GM21390 (cell line): ENCODE data around the gene MARK1.
A peak's percentile ranks its signal among the peaks of the same experiment; 100 is the strongest.

ENCODE experiments used
- ATAC-seq: cut with Tn5 transposase; IDR thresholded peaks from one replicate; pipeline ENCODE4 v1.9.1; 2021; ENCODE audit not compliant: unreplicated experiment

The MARK1 gene

GRCh38 chr1:220687809-220688208 is 159.9 kb downstream of the MARK1 start:
- ATAC-seq, result no peak

- ATAC-seq, result no peak
Observed at GRCh38 chr1:220689666-220690065, 161.7 kb downstream of the MARK1 start.

GRCh38 chr1:220690140-220691052 is 162.5 kb downstream of the MARK1 start, which contains the start of gene C1orf115:
Gene C1orf115, plus strand, starts transcription at chr1:220690363. Its CDS starts 40 bp downstream, at chr1:220690403.
- peak; percentile 98 for ATAC-seq

- no peak for ATAC-seq
Observed at GRCh38 chr1:220691053-220691684, 163.2 kb downstream of the MARK1 start.

GRCh38 chr1:220692436-220693228 is 164.7 kb downstream of the MARK1 start:
- ATAC-seq, result no peak

GRCh38 chr1:220694866-220695382 is 167.0 kb downstream of the MARK1 start:
- no peak for ATAC-seq

- no peak for ATAC-seq
Observed at GRCh38 chr1:220695426-220695825, 167.5 kb downstream of the MARK1 start.

GRCh38 chr1:220696226-220696862 is 168.4 kb downstream of the MARK1 start:
- ATAC-seq, result no peak

GRCh38 chr1:220696863-220697231 is 168.9 kb downstream of the MARK1 start:
- ATAC-seq, result no peak

GRCh38 chr1:220697326-220697725 is 169.4 kb downstream of the MARK1 start:
- ATAC-seq, result no peak

GRCh38 chr1:220698607-220699016 is 170.7 kb downstream of the MARK1 start:
- no peak for ATAC-seq

GRCh38 chr1:220699044-220699443 is 171.1 kb downstream of the MARK1 start:
- ATAC-seq, result no peak

- ATAC-seq, result no peak
Observed at GRCh38 chr1:220700556-220701179, 172.7 kb downstream of the MARK1 start.

- ATAC-seq, result no peak
Observed at GRCh38 chr1:220701974-220702373, 174.0 kb downstream of the MARK1 start.

GRCh38 chr1:220702733-220703270 is 174.9 kb downstream of the MARK1 start:
- ATAC-seq, result no peak

GRCh38 chr1:220703305-220703704 is 175.4 kb downstream of the MARK1 start:
- no peak for ATAC-seq

- ATAC-seq, result no peak
Observed at GRCh38 chr1:220705782-220706181, 177.8 kb downstream of the MARK1 start.

- no peak for ATAC-seq
Observed at GRCh38 chr1:220706480-220706879, 178.5 kb downstream of the MARK1 start.

- no peak for ATAC-seq
Observed at GRCh38 chr1:220707160-220707559, 179.2 kb downstream of the MARK1 start.

- ATAC-seq, result no peak
Observed at GRCh38 chr1:220708244-220708643, 180.3 kb downstream of the MARK1 start.
